WERI-Rb-1 (cell line): ENCODE data around the gene ZFYVE16.

Experiments
- DNase-seq: peaks from one replicate; pipeline ENCODE4 v3.0.0-alpha.2; 2020
- H3K27ac ChIP-seq: fragments of 250-450 bp; sonication (Bioruptor Pico); 2 replicates; pipeline ENCODE4 v1.5.1; 2020; ENCODE audit warnings: mild to moderate bottlenecking, moderate library complexity
- H3K27me3 ChIP-seq: fragments of 250-450 bp; sonication (Bioruptor Pico); 2 replicates; pipeline ENCODE4 v1.5.1; 2021; ENCODE audit warnings: mild to moderate bottlenecking, low read depth, moderate library complexity; ENCODE audit not compliant: insufficient read depth, severe bottlenecking
- H3K36me3 ChIP-seq: fragments of 250-450 bp; sonication (Bioruptor Pico); 2 replicates; pipeline ENCODE4 v1.5.1; 2020; ENCODE audit warnings: mild to moderate bottlenecking, moderate library complexity
- H3K4me3 ChIP-seq: 2 replicates; pipeline ENCODE4 v1.5.1; 2011; ENCODE audit warnings: low read depth, mild to moderate bottlenecking, control low read depth, low read length
- H3K9me3 ChIP-seq: fragments of 250-450 bp; sonication (Bioruptor Pico); 2 replicates; pipeline ENCODE4 v1.5.1; 2021; ENCODE audit warnings: mild to moderate bottlenecking, moderate library complexity; ENCODE audit not compliant: severe bottlenecking
- CTCF ChIP-seq: IDR thresholded peaks from 2 replicates; pipeline ENCODE4 v1.5.1; 2011; ENCODE audit warnings: low read depth, mild to moderate bottlenecking, control low read depth, inconsistent platforms, low read length

Gene ZFYVE16

DNA sequence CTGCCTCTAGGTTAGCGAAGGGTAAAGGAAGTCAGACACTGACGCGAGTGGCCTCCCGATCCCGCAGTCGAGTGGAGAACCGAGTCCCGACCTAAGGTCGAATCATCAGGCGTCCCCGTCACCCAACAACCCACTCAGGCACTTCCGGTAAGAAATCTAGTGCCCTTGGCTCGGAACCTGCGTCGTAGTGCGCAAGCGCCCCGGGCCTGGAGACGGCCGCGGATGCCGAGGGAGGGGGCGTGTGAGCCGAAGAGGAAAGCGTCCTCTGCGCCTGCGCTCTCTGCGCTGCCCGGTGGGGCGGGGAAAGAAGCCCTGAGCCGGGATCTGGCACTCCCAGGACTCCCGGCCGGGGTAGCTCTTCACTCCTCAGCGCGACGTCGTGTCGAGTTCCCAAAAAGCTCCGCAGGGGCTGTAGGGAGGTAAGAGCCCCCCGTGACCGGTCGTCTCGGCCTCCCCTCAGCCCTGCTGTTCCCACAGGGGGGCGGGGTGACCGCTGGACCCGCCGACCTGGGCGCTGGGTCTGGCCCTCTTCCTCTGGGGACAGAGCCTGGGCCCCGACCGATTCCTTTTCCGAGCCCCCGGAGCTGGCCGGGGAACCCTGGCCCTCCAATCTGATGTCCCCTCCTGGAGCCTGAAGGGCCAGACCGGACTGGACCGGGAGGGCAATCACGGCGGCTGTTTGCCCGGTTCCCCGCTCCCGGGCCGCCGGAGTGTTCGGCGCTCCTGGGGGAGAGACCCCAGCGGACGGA, at the start of gene ZFYVE16:
Gene ZFYVE16, plus strand, starts transcription at position 330 of the 749 bp plus-strand sequence. CDS start 26,084 bp downstream, outside the sequence.
- Histone ChIP-seq H3K27me3 (no peaks in the 10 kb centered on the region), H3K27ac (peak within 1 kb of the TSS; percentile 94), H3K9me3 (no peaks in the 10 kb centered on the region), H3K36me3 (peaks cover 15% of the 10 kb centered on the region), H3K4me3 (peak within 1 kb of the TSS; percentile 94)
- no peak for TF ChIP-seq CTCF
- peak; percentile 98 for DNase-seq

DNA sequence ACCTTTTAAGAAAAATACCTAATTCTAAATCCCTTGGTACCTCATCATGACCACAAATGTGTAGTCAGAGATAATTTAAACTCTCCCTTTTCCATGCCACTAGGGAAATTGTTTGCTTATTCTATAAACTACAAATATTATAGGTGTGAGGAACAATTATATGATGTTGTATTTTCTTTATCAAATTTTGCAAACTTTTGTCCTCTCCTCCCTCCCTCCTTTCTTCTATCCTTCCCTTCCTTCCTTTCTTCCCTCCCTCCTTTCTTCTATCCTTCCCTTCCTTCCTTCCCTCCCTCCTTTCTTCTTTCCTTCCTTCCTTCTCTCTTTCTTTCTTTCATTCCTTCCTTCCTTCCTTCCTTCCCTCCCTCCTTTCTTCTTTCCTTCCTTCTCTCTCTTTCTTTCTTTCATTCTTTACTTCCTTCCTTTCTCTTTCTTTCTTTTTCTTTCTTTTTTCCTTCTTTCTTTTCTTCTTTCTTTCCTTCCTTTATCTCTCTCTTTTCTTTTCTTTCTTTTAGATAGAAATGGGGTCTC, 46.9 kb upstream of the ZFYVE16 start:
- H3K27me3 ChIP-seq, result no peaks in the 10 kb centered on the region
- TF ChIP-seq CTCF, result no peak
- H3K4me3 ChIP-seq, result no peak overlapping the region
- no peak for DNase-seq
- H3K36me3 ChIP-seq, result no peaks in the 10 kb centered on the region
- no peak overlapping the region for H3K27ac ChIP-seq
- H3K9me3 ChIP-seq, result no peaks in the 10 kb centered on the region

- no peaks in the 10 kb centered on the region for H3K27me3 ChIP-seq
- no peaks in the 10 kb centered on the region for H3K36me3 ChIP-seq
- DNase-seq, result no peak
- H3K9me3 ChIP-seq, result no peaks in the 10 kb centered on the region
- H3K4me3 ChIP-seq, result no peak overlapping the region
- H3K27ac ChIP-seq, result no peak overlapping the region
- TF ChIP-seq CTCF, result no peak
Measured at GRCh38 chr5:80364892-80365291, 43.0 kb upstream of the ZFYVE16 start.

DNA sequence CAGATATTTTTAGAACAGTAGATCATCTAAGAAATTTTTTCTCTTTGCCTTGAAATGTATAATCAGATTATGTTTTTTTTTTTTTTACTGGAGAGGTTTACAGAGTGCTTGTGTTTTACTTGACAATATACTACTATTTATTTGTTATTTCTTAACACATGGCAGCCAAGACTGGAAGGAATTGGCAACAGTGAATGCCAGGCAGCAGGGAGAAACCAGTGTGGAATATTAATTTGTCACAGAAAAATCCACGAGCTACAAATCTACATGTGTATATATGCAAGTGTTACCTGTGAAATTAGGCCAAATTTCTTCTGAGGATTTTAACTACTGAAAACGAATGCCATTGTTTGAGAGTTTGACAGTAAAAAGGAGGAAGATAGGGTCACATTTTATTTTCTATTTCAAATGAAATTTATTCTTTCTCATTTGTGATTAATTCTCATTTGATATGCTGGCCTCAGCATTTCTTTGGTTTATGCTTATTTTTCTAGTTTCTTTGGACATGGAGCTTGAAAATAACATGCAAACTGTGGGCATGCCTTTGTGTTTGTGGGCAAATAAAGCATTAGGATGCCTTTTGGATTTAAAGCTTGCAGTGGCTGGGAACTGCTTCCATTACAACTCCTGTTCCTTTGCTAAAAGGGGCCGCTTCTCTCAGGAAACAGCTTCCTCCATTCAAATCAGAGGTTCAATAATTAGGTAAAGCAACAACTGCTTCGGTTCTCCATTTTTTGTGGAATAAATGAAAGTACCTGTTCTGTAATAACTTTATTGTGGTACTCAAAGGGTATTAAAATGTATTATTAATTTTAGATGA, 39.0 kb upstream of the ZFYVE16 start:
- Histone ChIP-seq H3K27ac (peak overlapping the region; percentile 58), H3K36me3 (no peaks in the 10 kb centered on the region), H3K4me3 (peak overlapping the region; percentile 20), H3K27me3 (no peaks in the 10 kb centered on the region), H3K9me3 (peaks cover 3% of the 10 kb centered on the region)
- TF ChIP-seq CTCF, result no peak
- no peak for DNase-seq

DNA sequence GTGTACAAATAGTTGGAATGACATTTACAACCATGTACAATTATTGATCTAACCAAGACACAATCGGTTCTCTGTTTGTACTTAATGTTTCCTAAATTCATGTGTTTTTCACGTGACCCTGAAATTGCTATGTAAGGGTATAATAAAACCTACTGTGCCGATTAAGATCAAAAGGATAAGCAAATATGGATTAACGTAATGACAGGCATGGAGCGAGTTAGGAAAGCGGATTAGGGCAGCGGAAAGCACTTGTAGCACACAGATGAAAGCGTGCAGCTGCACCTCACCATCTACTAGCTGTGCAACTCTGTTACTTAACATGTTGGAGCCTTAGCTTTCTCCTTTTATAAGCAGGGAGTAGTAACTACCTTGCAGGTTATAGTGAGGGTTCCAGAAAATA, 38.3 kb upstream of the ZFYVE16 start:
- no peak for TF ChIP-seq CTCF

More for the DNA sequence above, 38.3 kb upstream of the ZFYVE16 start:
- DNase-seq, result peak; percentile 80
- Histone ChIP-seq H3K27me3 (no peaks in the 10 kb centered on the region), H3K9me3 (peaks cover 3% of the 10 kb centered on the region), H3K4me3 (peak overlapping the region; percentile 20), H3K27ac (peak overlapping the region; percentile 58), H3K36me3 (no peaks in the 10 kb centered on the region)
